HG03558 (cell line): ENCODE results near the gene EDAR.

Experiments used
- ATAC-seq: cut with Tn5 transposase; IDR thresholded peaks from one replicate; pipeline ENCODE4 v1.9.1; 2021; ENCODE audit warnings: moderate number of reproducible peaks; ENCODE audit not compliant: unreplicated experiment; ENCODE audit errors: extremely low read depth

Gene EDAR

GRCh38 chr2:108988796-108989713, at the start of gene EDAR:
EDAR (minus strand) TSS chr2:108989220; CDS start chr2:108931014, 58,206 bp downstream.
- ATAC-seq, result no peak

GRCh38 chr2:109033171-109033570, 44.2 kb upstream of the EDAR start:
- no peak for ATAC-seq

GRCh38 chr2:109032229-109032820, 43.3 kb upstream of the EDAR start:
- ATAC-seq, result no peak

GRCh38 chr2:109031476-109032228, 42.6 kb upstream of the EDAR start:
- ATAC-seq, result no peak

- ATAC-seq, result no peak
Observed at GRCh38 chr2:109030870-109031475, 42.0 kb upstream of the EDAR start.

GRCh38 chr2:109029490-109030201, 40.6 kb upstream of the EDAR start:
- no peak for ATAC-seq

- no peak for ATAC-seq
Observed at GRCh38 chr2:109028738-109029489, 39.9 kb upstream of the EDAR start.

- ATAC-seq, result no peak
Observed at GRCh38 chr2:109028277-109028676, 39.3 kb upstream of the EDAR start.

- ATAC-seq, result no peak
Observed at GRCh38 chr2:109027702-109028101, 38.7 kb upstream of the EDAR start.

GRCh38 chr2:109024477-109024876, 35.5 kb upstream of the EDAR start:
- ATAC-seq, result no peak

- no peak for ATAC-seq
Observed at GRCh38 chr2:109021895-109022300, 32.9 kb upstream of the EDAR start.

- no peak for ATAC-seq
Observed at GRCh38 chr2:109020217-109020637, 31.2 kb upstream of the EDAR start.

GRCh38 chr2:109018452-109018851, 29.4 kb upstream of the EDAR start:
- ATAC-seq, result no peak

GRCh38 chr2:109017017-109017416, 28.0 kb upstream of the EDAR start:
- ATAC-seq, result no peak

- no peak for ATAC-seq
Observed at GRCh38 chr2:109016376-109016775, 27.4 kb upstream of the EDAR start.

- no peak for ATAC-seq
Observed at GRCh38 chr2:109014476-109014875, 25.5 kb upstream of the EDAR start.

- no peak for ATAC-seq
Observed at GRCh38 chr2:109013051-109013450, 24.0 kb upstream of the EDAR start.

GRCh38 chr2:109009920-109010610, 21.0 kb upstream of the EDAR start:
- ATAC-seq, result no peak

GRCh38 chr2:109006971-109007370, 18.0 kb upstream of the EDAR start:
- ATAC-seq, result no peak
